Stimulated activated CD4-positive, alpha-beta T cell treated with anti-CD3 and anti-CD28 coated beads, Interleukin-2, amount 100 ng/mL, for 48 hours (primary cell): ENCODE results near the gene LILRA2.
"Not testable (repeated sequence)": the region's sequence is repeated elsewhere in the genome, so short reads cannot be mapped to it uniquely, and the experiment has no call there.

ENCODE experiments used
- DNase-seq, 2 donors: peaks; one replicate each; pipeline ENCODE4 v3.0.0-alpha.2; 2020

LILRA2 gene

DNA sequence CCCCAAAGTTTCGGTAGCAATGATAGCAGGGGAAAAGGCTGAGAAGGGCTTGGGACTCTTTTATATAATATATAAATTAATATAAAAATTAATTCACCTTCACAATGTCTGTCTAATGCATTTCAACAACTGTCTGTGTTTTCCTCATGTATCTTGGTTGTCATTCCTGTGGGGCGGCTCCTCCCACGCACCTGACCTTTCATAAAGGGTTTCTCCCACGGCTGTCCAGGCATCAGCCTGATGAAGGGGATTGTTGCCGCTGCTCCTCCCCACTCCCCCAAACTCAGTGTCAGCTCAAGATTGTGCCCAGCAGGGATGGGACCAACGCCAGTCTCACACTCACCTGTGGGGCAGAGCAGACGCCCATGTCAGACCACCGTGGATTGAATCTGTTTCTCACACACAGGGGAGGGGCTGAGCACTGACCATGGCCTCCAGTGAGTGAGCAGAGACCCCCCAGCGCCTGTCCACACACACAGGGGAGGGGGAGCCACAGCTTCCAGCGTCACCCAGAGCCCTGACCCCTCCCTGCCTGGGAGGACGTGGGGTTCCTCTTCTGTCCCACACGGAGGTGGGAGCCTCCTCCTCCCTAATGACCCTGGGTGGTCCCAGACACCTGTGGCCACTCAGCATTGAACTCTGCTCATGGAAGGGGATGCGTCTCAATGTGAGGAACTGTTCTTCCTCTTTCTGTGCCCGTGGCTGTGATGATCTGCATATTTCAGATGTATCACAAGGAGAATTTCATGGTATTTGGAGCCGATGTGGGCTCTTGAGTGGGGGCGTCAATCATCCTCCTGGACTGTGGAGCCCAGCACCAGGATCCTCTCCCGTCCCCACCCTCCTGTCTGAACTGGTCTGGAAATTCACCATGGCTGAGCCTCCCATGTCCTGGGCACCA lies 1.6 kb upstream of the LILRA2 start:
- DNase-seq: not testable (repeated sequence)

DNA sequence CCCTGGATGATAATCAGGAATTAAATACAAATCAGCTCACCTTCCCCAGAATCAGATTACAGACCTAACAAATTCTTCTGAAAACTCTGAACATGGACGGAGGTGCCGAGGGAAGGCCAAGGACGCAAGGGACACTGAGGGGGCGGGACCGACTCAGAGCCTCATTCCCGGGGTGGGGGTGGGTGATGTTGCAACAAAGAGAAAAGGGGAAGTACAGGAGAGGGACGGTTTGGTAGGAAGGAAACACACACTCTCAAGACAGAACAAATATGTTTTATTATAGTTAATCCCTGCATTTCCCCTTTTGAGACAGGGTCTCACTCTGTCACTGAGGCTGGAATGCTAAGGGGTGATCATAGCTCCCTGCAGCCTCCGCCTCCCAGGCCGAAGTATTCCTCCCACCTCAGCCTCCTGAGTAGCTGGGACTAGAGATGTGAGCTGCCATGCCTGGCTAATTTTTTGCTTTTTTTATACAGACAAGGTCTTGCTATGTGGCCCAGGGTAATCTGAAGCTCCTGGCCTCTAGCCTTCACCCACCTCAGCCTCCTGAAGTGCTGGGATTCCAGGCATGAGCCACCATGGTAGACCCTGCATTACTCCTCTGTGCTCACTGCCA lies 786 bp upstream of the LILRA2 start:
- DNase-seq: no peak

DNA sequence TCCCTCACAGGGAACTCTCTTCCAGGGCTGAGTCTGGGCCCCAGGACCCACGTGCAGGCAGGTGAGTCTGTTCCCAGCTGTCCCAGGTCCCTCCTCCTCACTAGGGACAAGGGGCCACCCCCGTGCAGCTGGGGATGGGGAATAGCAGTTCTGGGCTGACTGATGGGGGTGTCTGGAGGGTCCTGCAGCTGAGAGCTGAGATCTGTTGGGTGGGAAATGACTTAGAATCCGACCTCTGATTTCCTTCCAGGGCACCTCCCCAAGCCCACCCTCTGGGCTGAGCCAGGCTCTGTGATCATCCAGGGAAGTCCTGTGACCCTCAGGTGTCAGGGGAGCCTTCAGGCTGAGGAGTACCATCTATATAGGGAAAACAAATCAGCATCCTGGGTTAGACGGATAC lies 461 bp downstream of the LILRA2 start:
- DNase-seq: no peak

DNA sequence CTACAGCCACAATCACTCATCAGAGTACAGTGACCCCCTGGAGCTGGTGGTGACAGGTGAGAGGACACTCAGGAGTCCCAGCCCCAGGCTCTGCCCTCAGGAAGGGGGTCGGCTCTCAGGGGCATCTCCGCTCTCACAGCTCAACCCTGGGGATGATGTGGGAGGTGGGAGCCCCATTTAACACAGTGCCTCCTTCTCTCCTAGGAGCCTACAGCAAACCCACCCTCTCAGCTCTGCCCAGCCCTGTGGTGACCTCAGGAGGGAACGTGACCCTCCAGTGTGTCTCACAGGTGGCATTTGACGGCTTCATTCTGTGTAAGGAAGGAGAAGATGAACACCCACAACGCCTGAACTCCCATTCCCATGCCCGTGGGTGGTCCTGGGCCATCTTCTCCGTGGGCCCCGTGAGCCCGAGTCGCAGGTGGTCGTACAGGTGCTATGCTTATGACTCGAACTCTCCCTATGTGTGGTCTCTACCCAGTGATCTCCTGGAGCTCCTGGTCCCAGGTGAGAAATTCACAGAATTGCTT lies 1.0 kb downstream of the LILRA2 start:
- no peak for DNase-seq

DNA sequence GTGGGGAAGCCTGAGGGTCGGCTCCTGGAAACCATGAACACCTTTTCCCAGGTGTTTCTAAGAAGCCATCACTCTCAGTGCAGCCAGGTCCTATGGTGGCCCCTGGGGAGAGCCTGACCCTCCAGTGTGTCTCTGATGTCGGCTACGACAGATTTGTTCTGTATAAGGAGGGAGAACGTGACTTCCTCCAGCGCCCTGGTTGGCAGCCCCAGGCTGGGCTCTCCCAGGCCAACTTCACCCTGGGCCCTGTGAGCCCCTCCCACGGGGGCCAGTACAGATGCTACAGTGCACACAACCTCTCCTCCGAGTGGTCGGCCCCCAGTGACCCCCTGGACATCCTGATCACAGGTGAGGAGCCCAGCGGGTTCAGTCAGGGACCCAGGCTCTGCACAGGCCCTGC lies 1.6 kb downstream of the LILRA2 start:
- DNase-seq: not testable (repeated sequence)

DNA sequence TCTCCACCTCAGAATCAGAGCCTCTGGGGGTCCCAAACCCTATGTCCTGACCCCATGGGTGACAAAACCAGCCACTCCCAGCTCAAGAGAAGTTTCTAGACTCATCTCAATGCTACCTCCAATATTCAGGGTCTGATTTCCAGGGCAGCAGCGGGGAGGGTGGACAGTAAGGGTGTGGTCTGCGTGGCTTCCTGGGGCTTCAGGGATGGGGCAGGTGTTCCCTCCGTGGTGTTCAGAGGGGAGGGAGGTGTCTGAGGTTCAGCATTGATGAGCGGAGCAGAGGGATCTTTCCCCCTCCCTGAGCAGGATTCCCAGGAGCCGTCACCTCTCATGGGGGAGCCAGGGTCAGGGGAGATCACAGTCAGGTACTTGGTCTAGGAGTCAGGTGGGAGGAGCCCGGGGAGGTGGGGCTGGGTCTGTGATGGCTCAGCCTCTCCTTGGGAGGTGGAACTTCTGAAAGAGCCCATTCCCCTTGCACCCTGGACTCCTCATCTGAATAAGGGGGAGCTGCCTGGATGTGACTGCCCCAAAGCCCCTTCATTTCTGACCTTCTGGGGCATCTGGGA lies 2.9 kb downstream of the LILRA2 start:
- no peak for DNase-seq

DNA sequence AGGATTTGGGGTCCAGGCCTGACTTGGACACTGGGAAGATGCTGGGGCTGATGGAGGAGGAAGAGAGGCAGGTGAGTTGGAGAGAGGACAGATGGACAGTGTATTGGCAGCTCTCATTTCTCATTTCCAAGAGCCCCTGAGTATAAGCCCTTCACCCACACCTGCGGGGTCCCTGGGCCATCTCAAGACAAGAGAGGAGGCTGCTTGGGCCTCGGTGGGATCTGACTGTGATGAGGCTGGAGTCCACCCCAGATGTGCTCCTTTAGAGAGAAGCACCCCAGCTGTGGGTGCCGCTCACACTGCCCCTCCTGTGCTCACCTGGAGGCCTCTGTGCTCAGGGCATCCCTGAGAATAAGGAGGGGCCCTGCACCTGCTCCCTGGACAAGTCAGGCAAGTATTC lies 3.7 kb downstream of the LILRA2 start:
- DNase-seq: no peak

DNA sequence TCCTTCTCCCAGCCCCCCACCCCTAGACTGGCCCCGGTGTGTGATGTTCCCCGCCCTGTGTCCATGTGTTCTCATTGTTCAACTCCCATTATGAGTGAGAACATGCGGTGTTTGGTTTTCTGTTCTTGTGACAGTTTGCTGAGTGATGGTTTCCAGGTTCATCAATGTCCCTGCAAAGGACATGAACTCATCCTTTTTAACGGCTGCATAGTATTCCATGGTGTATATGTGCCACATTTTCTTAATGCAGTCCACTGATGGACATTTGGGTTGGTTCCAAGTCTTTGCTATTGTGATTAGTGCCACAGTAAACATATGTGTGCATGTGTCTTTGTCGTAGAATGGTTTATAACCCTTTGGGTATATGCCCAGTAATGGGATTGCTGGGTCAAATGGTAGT lies 4.7 kb downstream of the LILRA2 start:
- not testable (repeated sequence) for DNase-seq

DNA sequence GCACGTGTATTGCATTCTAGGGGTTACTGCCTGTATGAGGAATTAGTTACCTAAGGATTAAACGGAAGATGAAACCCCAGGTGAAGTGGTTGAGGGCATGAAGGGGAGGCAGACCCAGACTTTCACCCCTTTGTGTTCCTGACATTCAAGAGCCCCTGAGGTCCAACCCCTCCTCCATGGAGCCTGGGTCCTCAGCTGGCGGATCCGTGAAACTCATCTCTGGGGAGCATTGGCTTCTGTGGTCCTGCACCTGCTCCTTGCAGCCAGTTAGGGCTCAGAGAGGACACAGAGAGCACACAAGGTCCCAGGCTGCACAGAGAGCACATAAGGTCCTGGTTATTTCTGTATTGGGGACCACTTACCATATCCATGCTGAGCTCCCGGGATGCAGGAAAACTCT lies 12.8 kb downstream of the LILRA2 start:
- no peak for DNase-seq

DNA sequence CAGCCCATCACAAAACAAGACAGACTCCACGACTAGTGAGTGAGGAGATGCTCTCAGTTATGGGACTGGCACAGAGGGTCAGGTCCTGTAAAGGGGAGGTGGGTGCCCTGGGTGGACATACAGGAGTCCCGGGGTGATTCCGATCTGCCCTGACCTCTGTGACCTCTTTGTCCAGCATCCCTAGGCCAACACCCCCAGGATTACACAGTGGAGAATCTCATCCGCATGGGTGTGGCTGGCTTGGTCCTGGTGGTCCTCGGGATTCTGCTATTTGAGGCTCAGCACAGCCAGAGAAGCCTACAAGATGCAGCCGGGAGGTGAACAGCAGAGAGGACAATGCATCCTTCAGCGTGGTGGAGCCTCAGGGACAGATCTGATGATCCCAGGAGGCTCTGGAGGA lies 13.4 kb downstream of the LILRA2 start:
- DNase-seq: no peak

DNA sequence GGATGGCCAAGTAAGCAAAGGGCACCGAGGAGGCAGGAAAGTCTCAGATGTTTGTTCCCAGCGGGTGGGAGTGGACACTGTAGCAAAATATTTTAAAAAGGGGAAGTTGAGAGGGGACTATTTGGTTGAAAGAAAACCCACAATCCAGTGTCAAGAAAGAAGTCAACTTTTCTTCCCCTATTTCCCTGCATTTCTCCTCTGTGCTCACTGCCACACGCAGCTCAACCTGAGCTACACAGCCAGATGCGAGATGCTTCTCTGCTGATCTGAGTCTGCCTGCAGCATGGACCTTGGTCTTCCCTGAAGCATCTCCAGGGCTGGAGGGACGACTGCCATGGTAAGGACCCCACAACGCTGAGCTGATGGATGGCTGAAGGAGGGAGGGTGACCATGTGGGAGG lies 19.9 kb downstream of the LILRA2 start, which contains the start of gene LILRA1:
LILRA1 (plus strand) TSS at position 188 of the 400 bp plus-strand sequence. CDS start 613 bp downstream, outside the sequence.
- not testable (repeated sequence) for DNase-seq

DNA sequence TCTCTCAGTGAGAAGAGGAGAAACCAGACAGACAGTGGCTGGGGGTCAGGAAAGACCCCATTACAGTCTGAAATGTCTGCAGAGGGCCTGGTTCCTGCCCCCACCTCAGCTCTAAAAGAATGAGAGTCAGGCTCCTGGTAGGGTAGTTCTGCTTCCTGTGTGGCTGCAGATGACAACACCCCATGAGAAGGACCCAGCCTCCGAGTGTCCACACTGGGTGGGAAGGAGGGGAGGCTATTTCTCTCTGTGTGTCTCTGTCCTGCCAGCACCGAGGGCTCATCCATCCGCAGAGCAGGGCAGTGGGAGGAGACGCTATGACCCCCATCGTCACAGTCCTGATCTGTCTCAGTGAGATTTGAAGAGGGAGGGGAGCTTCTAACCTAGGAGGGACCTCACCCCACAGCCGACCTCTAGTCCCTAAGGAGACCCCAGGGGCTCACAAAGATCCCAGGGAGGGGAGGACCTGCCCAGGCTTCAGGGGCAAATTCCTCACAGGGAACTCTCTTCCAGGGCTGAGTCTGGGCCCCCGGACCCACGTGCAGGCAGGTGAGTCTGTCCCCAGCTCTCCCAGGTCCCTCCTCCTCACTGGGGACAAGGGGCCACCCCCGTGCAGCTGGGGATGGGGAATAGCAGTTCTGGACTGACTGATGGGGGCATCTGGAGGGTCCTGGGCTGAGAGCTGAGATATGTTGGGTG lies 20.5 kb downstream of the LILRA2 start:
- not testable (repeated sequence) for DNase-seq

DNA sequence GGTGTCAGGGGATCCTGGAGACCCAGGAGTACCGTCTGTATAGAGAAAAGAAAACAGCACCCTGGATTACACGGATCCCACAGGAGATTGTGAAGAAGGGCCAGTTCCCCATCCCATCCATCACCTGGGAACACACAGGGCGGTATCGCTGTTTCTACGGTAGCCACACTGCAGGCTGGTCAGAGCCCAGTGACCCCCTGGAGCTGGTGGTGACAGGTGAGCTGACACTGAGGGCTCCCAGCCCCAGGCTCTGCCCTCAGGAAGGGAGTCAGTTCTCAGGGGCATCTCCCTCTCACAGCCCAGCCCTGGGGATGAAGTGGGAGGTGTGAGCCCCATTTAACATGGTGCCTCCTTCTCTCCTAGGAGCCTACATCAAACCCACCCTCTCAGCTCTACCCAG lies 21.1 kb downstream of the LILRA2 start:
- no peak for DNase-seq

DNA sequence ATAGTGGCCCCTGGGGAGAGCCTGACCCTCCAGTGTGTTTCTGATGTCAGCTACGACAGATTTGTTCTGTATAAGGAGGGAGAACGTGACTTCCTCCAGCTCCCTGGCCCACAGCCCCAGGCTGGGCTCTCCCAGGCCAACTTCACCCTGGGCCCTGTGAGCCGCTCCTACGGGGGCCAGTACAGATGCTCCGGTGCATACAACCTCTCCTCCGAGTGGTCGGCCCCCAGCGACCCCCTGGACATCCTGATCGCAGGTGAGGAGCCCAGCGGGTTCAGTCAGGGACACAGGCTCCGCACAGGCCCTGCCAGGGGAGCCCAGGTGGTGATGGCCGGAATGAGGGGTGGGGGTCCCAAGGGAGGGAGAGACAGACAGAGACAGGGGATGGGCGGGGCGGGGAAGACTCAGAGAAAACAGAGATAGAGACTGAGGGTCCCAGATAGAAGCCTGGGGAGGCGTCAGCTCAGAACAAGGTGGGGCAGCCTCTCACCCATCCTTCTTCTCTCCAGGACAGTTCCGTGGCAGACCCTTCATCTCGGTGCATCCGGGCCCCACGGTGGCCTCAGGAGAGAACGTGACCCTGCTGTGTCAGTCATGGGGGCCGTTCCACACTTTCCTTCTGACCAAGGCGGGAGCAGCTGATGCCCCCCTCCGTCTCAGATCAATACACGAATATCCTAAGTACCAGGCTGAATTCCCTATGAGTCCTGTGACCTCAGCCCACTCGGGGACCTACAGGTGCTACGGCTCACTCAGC lies 22.3 kb downstream of the LILRA2 start:
- not testable (repeated sequence) for DNase-seq

DNA sequence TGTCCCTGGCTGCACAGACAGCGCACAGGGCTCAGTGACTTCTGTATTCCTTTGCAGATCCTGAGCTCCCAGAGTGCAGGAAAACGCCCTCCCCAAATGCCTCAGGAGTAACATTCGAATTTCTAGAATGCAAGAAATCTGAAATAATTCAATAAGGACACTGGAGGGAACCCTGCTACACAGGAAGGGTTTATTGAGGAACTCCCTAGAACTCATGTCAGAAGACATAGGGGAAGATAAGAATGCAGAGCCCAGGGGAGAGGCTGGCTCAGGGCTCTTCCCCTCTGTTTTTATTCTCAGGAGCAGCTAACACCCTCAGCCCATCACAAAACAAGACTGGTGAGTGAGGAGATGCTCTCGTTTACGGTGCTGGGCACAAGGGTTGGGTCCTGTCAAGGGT lies 26.6 kb downstream of the LILRA2 start:
- no peak for DNase-seq

DNA sequence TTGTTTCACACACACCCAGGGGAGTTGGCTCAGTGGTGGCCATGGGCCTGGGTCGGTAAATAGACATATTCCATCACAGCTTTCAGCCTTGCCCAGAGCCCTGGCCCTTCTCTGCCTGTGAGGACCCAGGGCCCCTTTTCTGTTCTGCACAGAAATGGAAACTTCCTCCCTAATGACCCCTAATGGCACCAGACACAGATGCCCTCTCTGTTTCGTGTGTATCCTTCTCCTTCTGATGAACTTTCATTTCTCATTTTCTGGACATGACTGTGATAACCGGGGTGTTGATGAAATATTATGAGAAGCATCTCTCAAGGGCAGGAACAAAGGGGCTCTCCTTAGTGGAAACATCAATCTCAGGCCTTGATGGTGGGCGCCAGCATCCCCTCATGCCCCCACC lies 32.6 kb downstream of the LILRA2 start:
- no peak for DNase-seq

DNA sequence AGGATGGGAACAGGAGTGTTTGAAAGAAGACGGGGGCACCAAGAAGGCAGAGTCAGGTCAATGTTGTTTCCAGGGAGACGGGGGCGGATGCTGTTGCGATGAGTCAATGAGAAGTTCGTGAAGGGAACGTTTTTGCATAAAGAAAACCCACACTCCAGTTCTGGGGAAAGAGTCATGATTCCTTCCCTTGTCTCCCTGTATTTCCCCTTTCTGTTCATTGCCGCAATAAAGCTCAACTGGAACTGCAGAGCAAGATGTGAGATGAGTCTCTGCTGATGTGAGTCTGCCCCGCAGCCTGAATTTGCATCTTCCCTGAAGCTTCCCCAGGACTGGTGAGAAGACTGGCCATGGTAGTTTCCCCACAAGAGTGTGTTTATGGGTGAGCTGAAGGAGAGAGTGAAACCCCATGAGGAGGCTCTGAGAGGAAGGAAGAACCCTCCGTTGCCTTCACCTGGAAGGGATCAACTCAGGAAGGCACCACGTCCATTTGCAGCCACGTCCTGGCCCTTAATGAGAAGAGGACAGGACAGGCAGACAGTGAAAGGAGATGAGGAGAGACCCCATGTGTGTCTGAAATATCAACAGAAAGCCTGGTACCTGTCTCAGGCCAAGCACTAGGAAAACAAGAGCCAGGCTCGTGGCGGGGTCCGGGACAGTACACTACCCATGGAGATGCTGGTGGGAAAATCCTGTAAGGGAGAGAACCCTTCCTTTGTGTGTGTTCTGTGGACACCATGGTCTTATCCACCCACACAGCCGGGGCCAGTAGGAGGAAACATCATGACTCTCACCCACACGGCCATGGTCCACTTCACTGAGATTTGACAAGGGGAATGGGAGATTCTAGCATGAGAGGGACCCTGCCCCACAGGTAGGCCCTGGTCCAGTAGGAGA lies 33.5 kb downstream of the LILRA2 start:
- DNase-seq: no peak

DNA sequence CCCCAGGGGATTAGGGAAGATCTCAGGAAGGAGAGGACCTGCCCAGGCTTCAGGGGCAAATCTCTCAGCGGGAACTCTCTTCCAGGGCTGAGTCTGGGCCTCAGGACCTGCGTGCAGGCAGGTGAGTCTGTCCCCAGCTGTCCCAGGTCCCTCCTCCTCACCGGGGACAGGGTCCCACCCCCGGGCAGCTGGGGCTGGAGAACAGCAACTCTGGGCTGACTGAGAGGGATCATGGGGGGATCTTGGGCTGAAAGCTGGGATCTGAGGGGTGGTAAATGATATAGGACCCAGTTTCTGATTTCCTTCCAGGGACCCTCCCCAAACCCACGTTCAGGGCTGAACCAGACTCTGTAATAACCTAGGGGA lies 34.2 kb downstream of the LILRA2 start:
- no peak for DNase-seq

DNA sequence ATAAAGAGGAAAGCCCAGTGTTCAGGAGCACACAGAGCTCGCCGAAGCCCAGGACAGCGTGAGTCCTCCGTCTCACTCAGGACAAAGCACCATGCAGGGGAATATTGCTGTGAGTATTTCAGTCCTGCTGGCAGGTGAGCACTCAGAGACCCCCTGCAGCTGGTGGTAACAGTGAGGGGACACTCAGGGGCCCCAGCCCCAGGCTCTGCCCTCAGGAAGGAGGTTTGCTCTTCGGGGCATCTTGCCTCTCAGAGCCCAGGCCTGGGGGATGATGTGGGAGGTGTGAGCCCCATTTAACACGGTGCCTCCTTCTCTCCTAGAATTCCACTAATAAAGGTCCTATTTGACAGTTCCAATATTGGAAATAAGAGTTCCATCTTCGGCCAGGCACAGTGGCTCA lies 34.6 kb downstream of the LILRA2 start:
- no peak for DNase-seq

DNA sequence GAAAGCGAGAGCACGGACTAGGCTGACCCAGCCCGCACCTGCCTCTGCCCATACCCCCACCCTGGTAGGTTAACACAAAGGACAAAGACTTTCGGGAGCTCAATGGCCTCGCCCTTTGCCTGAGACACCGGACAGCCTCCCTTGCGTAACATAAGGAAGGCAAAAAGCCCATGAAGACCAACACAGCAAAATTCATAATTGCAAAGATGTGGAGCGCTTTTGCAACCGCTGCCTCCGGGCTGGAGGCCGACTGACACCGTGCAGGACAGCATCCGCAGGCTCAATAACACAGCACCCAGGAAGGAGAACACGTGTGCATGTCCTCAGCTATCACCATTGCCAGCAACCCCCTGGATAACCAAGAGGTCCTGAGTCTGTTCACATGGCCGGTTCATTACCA lies 35.2 kb downstream of the LILRA2 start:
- no peak for DNase-seq

DNA sequence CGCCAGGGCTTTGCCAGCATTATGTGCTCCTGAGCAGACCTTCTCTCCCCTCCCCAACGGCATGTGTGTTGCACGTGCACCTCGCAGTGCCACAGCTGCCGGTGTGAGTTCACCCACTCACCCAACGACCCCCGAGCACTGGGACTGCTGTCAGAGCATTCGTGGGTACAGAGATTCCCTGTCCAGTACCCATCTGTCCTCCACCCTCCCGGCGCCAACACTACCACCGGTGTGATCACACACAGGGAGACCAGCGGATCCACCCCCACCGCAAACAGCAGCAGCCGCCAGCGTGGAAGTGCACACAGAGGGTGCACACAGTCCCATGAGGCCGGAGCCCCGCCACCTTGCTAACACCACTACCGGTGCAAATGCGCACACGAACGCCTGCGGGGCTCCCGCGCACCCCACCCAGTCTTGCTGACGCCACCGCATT lies 35.8 kb downstream of the LILRA2 start:
- no peak for DNase-seq
